ENCODE results near the gene TRUB2.
"Not testable (repeated sequence)": the region's sequence is repeated elsewhere in the genome, so short reads cannot be mapped to it uniquely, and the experiment has no call there.

The TRUB2 gene

DNA sequence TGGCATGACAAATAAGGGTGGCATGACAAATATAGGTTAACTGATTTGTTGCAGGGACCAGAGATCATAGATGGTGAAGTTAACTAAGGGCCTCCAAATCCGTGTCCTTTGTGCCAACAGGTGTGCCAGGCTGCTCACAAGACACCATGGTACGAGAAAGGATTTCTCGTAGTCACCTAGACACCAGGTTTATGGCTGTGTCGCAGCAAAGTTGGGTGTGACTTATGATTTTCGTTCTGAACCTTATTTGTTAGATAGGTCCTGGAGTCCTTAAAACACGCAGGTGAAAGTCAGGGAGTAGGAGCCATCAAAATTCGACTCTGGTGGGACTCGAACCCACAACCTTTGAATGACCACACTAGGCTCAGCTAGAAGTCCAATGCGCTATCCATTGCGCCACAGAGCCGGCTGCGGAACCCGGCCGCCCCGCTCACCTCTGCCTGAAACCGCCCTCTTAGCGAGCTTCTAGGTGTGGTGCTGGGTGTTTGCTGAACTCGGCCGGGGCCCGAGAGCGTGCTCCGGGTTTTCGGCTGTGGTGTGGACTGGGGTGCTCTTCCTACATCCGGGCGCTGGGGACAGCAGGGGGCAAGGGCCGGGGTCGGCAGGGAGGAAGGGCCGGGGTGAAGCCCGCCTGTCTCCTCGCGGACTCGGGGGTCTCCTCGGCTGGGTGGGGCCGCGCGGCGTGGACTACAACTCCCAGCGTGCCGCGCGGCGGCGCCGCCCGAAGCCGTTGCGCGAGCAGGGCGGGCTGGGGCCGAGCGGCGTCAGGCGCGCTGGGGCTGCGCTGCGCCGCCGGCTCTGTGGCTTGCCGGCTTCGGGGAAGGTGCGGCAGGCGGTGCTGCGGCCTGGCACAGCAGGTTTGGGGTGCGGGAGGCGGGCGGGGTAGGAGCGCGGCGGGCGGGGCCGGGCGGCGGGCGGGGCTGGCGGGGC is 17.8 kb upstream of the TRUB2 start, which contains the start of gene SLC27A4:
Gene SLC27A4, plus strand, starts transcription at position 767 of the 930 bp plus-strand sequence. CDS start 2,606 bp downstream, outside the sequence.
- peak; percentile 97 for DNase-seq

- DNase-seq: not testable (repeated sequence)
These were observed 16.8 kb upstream of the TRUB2 start for GRCh38 chr9:128338852-128339614.

DNA sequence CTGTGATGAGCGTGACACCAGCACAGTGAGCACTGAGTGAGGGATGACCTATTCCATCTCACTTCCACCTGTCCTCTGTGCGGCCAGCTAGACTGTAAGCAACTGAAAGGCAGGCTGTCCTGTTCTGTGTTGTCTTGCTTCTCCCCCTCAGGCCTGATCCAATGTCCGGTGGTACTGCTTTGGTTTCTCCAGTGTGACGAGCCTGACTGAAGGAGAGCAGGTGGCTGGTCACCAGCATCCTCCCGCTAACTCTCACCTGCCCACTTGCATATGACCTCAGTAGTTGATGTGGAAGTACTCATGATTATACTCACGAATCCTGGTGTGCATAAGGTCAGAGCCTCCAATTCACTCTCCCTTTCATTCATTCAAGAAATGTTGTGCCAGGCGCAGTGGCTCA is 15.7 kb upstream of the TRUB2 start:
- DNase-seq: no peak

- no peak for DNase-seq
These were observed 13.7 kb upstream of the TRUB2 start for GRCh38 chr9:128335914-128336313.

DNA sequence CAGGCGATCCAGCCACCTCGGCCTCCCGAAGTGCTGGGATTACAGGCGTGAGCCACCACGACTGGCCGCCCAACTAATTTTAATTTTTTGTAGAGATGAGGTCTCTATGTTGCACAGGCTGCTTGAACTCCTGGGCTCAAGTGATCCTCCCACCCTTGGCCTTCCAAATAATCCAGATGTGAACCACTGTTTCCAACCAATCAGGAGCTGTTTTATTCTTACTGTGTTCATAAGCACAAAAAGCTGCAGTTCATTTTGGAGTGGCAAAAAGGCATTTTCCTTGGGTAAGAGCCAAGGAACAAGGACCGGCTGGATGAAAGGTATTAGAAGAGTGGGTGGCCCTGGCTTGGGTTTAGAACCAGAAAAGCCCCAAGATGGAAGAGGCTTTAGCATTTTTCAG is 12.9 kb upstream of the TRUB2 start:
- no peak for DNase-seq

GRCh38 chr9:128333451-128333869 is 11.2 kb upstream of the TRUB2 start:
- DNase-seq: no peak

- DNase-seq: no peak
These were observed 3.4 kb upstream of the TRUB2 start for GRCh38 chr9:128325629-128326028.

DNA sequence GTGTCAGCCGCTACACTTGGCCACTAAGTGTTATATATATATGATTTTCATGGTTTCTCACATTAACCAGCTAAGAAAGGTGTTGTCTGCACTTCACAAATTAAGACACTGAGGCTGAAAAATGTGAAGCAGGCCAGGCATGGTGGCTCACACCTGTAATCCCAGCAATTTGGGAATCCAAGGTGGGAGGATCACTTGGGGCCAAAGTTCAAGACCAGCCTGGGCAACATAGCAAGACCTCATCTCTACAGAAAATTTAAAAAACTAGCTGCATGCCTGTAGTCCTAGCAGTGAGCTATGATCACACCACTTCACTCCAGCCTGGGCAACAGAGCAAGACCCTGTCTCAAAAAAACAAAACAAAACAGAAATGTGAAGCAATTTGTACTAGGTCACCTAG is 2.2 kb upstream of the TRUB2 start:
- DNase-seq: no peak

- DNase-seq: no peak
These were observed 1.5 kb upstream of the TRUB2 start for GRCh38 chr9:128323791-128324190.

GRCh38 chr9:128323212-128323730 is 1.0 kb upstream of the TRUB2 start:
- no peak for DNase-seq

GRCh38 chr9:128321879-128322403 is 306 bp downstream of the TRUB2 start:
- DNase-seq: no peak

GRCh38 chr9:128321343-128321742 is 904 bp downstream of the TRUB2 start:
- no peak for DNase-seq

- no peak for DNase-seq
These were observed 4.6 kb downstream of the TRUB2 start for GRCh38 chr9:128317629-128318028.

- no peak for DNase-seq
These were observed 5.8 kb downstream of the TRUB2 start for GRCh38 chr9:128316421-128316820.

DNA sequence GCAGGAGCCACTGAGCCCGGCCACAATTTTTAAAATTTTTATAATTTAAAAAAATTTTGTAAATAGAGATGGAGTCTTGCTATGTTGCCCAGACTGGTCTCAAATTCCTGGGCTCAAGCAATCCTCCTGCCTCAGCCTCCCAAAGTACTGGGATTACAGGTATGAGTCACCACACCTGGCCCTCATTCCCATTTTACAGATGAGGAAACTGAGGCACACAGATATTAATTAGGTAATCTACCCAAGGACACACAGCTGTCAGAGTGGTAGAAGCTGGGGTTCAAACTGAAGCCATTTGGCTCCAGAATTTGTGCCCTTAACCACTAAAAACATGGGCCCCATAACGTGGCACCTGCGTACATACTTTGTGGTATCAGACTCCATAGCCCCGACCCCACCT is 7.5 kb downstream of the TRUB2 start:
- no peak for DNase-seq

DNA sequence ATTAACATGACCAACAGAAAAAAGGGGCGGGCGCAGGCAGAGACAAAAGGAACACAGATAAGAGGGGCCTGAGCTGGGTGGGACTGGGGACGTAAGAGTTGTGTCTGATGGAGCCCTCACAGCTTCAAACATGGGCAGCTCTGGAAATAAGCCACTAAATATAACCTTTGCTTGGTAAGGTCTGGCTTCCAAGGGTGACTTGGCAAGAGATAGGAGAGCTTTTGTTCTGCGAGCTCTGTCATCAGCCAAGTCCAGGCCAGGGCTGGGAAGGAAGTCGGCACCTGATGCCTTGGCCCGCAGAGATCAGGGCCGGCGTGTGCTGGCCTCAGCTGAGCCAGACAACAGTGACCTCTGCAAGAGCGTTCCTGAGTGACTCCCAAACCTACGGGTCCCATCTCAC is 11.8 kb downstream of the TRUB2 start:
- DNase-seq: no peak

DNA sequence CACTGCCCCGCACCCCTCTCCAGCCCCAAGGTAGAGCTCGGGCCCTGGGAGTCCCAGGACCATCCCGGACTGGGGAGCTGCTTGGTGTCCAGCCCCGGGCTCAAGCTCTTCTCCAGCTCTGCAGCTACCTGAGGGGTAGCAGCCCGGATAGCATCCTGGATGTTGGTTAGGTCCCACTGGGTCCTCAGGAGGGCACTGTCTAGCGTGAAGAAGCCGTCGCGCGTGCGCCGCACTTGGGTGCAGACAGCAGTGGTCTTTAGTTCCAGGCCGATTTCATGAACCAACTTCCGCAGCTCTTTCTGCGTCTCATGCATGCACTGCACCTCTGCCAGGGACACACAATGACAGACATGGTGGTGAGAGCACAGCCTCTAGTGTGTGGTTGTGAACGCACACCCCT is 12.7 kb downstream of the TRUB2 start:
- no peak for DNase-seq

- no peak for DNase-seq
These were observed 17.3 kb downstream of the TRUB2 start for GRCh38 chr9:128304971-128305288.

DNA sequence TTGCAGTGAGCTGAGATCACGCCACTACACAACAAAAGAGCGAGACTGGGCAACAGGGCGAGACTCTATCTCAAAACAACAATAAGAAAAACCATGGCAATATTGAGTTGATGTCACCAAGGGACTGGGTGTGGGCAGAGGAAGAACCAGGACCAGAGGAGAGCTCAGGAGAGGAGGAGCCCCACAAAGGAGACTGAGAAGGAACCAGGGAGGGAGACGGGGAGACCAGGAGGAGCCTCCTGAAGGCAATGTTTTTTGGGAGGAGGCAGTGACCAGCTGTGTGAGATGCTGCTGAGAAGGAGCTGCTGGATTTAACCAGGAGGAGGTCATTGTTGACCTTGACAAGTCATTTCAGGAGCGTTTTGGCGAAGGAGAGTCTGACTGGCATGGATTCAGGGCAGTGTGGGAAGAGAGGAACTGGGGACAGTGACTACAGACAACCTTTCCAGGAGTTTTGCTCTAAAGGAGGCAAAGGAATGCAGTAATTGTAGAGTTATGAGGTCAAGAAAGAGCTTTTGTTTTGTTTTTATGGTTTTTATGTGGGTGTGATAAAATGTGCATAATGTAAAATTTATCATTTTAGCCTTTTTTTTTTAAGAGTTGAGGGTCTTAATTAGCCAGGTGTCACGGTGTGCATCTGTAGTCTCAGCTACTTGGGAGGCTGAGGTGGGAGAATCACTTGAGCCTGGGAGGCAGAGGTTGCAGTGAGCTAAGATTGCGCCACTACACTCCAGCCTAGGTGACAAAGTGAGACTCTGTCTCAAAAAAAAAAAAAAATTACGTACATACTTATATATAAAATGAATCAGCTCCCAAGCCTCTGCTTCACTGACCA is 17.9 kb downstream of the TRUB2 start:
- DNase-seq: no peak

- DNase-seq: no peak
These were observed 23.4 kb downstream of the TRUB2 start for GRCh38 chr9:128298535-128299482.

- DNase-seq: no peak
These were observed 24.9 kb downstream of the TRUB2 start for GRCh38 chr9:128297221-128297773.
